H9 (cell line): Measurements from ENCODE around the gene ITPK1. TPM values are rescaled to one million over a fixed set of nuclear protein-coding genes. Genes with fewer than 3 reads are reported as not detected.
A peak's percentile ranks its signal among the peaks of the same experiment; 100 is the strongest.

ENCODE experiments used
- DNase-seq: peaks from one replicate; pipeline ENCODE4 v3.0.0-alpha.2; 2017
- H2AFZ ChIP-seq: one replicate; pipeline ENCODE4 v1.6.1; 2013; ENCODE audit warnings: mild to moderate bottlenecking, low read length, control low read depth, moderate library complexity
- H2AK5ac ChIP-seq: 2 replicates; pipeline ENCODE4 v1.6.1; 2013; ENCODE audit warnings: low read length, control low read depth, mixed read lengths; ENCODE audit not compliant: insufficient read length
- H2BK120ac ChIP-seq: one replicate; pipeline ENCODE4 v1.6.1; 2013; ENCODE audit warnings: low read depth, mild to moderate bottlenecking, low read length, control low read depth, inconsistent platforms; ENCODE audit not compliant: poor library complexity, severe bottlenecking
- H2BK12ac ChIP-seq: 2 replicates; pipeline ENCODE4 v1.6.1; 2013; ENCODE audit warnings: low read length, control low read depth, mixed read lengths, low read depth; ENCODE audit not compliant: insufficient read length
- H2BK15ac ChIP-seq: 2 replicates; pipeline ENCODE4 v1.6.1; 2013; ENCODE audit warnings: low read depth, low read length, control low read depth
- H2BK20ac ChIP-seq: one replicate; pipeline ENCODE4 v1.6.1; 2013; ENCODE audit warnings: low read depth, mild to moderate bottlenecking, low read length, control low read depth, inconsistent platforms; ENCODE audit not compliant: poor library complexity, severe bottlenecking
- H2BK5ac ChIP-seq: 2 replicates; pipeline ENCODE4 v1.6.1; 2013; ENCODE audit warnings: low read length, control low read depth, mixed read lengths; ENCODE audit not compliant: insufficient read length
- H3K14ac ChIP-seq: 2 replicates; pipeline ENCODE4 v1.6.1; 2013; ENCODE audit warnings: low read length, control low read depth; ENCODE audit not compliant: insufficient read depth
- H3K18ac ChIP-seq: 2 replicates; pipeline ENCODE4 v1.6.1; 2013; ENCODE audit warnings: low read depth, mild to moderate bottlenecking, mixed read lengths, low read length, control low read depth; ENCODE audit not compliant: insufficient read length
- H3K23ac ChIP-seq: 2 replicates; pipeline ENCODE4 v1.6.1; 2013; ENCODE audit warnings: low read length, control low read depth, mixed read lengths, low read depth; ENCODE audit not compliant: insufficient read length
- H3K23me2 ChIP-seq: 2 replicates; pipeline ENCODE4 v1.6.1; 2013; ENCODE audit warnings: low read depth, mild to moderate bottlenecking, mixed read lengths, low read length, control low read depth; ENCODE audit not compliant: insufficient read length, poor library complexity, severe bottlenecking
- H3K27ac ChIP-seq: 2 replicates; pipeline ENCODE4 v1.5.1; 2013; ENCODE audit warnings: low read length, control low read depth, mixed read lengths, low read depth; ENCODE audit not compliant: insufficient read length
- H3K27me3 ChIP-seq: 2 replicates; pipeline ENCODE4 v1.6.1; 2013; ENCODE audit warnings: low read length, control low read depth, inconsistent platforms; ENCODE audit not compliant: insufficient read depth
- H3K4ac ChIP-seq: 2 replicates; pipeline ENCODE4 v1.6.1; 2013; ENCODE audit warnings: low read depth, mild to moderate bottlenecking, control low read depth, inconsistent platforms, low read length, moderate library complexity
- H3K4me1 ChIP-seq: 2 replicates; pipeline ENCODE4 v1.6.1; 2013; ENCODE audit warnings: low read length, control low read depth, inconsistent platforms; ENCODE audit not compliant: insufficient read depth
- H3K4me2 ChIP-seq: 2 replicates; pipeline ENCODE4 v1.6.1; 2013; ENCODE audit warnings: low read length, control low read depth, mixed read lengths; ENCODE audit not compliant: insufficient read length, insufficient read depth
- H3K56ac ChIP-seq: 2 replicates; pipeline ENCODE4 v1.6.1; 2013; ENCODE audit warnings: low read depth, mild to moderate bottlenecking, mixed read lengths, low read length, control low read depth; ENCODE audit not compliant: insufficient read length
- H3K79me1 ChIP-seq: 2 replicates; pipeline ENCODE4 v1.6.1; 2013; ENCODE audit warnings: low read depth, mild to moderate bottlenecking, moderate library complexity, low read length, control low read depth, inconsistent platforms; ENCODE audit not compliant: insufficient read depth, poor library complexity, severe bottlenecking
- H3K79me2 ChIP-seq: 2 replicates; pipeline ENCODE4 v1.6.1; 2013; ENCODE audit warnings: low read length, control low read depth, inconsistent platforms; ENCODE audit not compliant: insufficient read depth
- H3K9ac ChIP-seq: 2 replicates; pipeline ENCODE4 v1.6.1; 2013; ENCODE audit warnings: low read length, control low read depth, mixed read lengths; ENCODE audit not compliant: insufficient read length; ENCODE audit errors: extremely low read depth
- H3K9me3 ChIP-seq: one replicate; pipeline ENCODE4 v1.6.1; 2013; ENCODE audit warnings: low read depth, low read length, inconsistent platforms; ENCODE audit not compliant: control insufficient read depth
- H3T11ph ChIP-seq: one replicate; pipeline ENCODE4 v1.6.1; 2013; ENCODE audit warnings: mild to moderate bottlenecking, low read length, control low read depth, inconsistent platforms
- H4K20me1 ChIP-seq: one replicate; pipeline ENCODE4 v1.6.1; 2013; ENCODE audit not compliant: control insufficient read depth, insufficient read length, insufficient read depth
- H4K5ac ChIP-seq: 2 replicates; pipeline ENCODE4 v1.6.1; 2013; ENCODE audit warnings: low read depth, mild to moderate bottlenecking, mixed read lengths, low read length, control low read depth; ENCODE audit not compliant: insufficient read length
- H4K8ac ChIP-seq: replicated peaks from 2 replicates; pipeline ENCODE4 v1.6.1; 2013; ENCODE audit warnings: low read length, control low read depth, mixed read lengths, low read depth; ENCODE audit not compliant: insufficient read length
- H4K91ac ChIP-seq: 2 replicates; pipeline ENCODE4 v1.6.1; 2013; ENCODE audit warnings: low read depth, mild to moderate bottlenecking, moderate library complexity, mixed read lengths, low read length, control low read depth; ENCODE audit not compliant: insufficient read length
- H3K27ac Mint-ChIP-seq, 3 experiments: 2 replicates in 2 of 3; 3 replicates in 1 of 3; pipeline ENCODE4 v1.8.0; 2020 to 2021; ENCODE audit warnings: mixed read lengths in 3 of 3, mild to moderate bottlenecking in 1 of 3, moderate library complexity in 1 of 3
- H3K27me3 Mint-ChIP-seq: 2 replicates; pipeline ENCODE4 v1.8.0; 2021; ENCODE audit warnings: low read depth, mild to moderate bottlenecking, moderate library complexity, mixed read lengths
- H3K36me3 Mint-ChIP-seq, 3 experiments: 2 replicates in 2 of 3; 3 replicates in 1 of 3; pipeline ENCODE4 v1.8.0; 2020 to 2021; ENCODE audit warnings: low read depth in 3 of 3, mixed read lengths in 3 of 3; ENCODE audit not compliant: insufficient read depth in 1 of 3
- H3K4me1 Mint-ChIP-seq, 2 experiments: 2 replicates each; pipeline ENCODE4 v1.8.0; 2020; ENCODE audit warnings: mixed read lengths in 2 of 2
- H3K4me3 Mint-ChIP-seq, 2 experiments: 2 replicates in 1 of 2; 3 replicates in 1 of 2; pipeline ENCODE4 v1.8.0; 2020 to 2021; ENCODE audit warnings: mild to moderate bottlenecking in 2 of 2, mixed read lengths in 2 of 2, moderate library complexity in 1 of 2
- H3K9me3 Mint-ChIP-seq, 2 experiments: 2 replicates in 1 of 2; 3 replicates in 1 of 2; pipeline ENCODE4 v1.8.0; 2020; ENCODE audit warnings: mild to moderate bottlenecking in 2 of 2, mixed read lengths in 2 of 2, moderate library complexity in 1 of 2
- CTCF ChIP-seq: fragments of 200-600 bp; sonication (generic); conservative IDR thresholded peaks from 3 replicates; pipeline ENCODE4 v1.8.0; 2021; ENCODE audit warnings: antibody characterized with exemption, mild to moderate bottlenecking
- WGBS: extraction: QIAGEN DNeasy Blood & Tissue Kit; methylation state at CpG from one replicate; pipeline ENCODE4 v1.1.7; 2013; ENCODE audit warnings: missing lambda C conversion rate, low lambda C conversion rate, mixed read lengths; ENCODE audit not compliant: insufficient read length; ENCODE audit errors: extremely low coverage; 5-methylcytosine and 5-hydroxymethylcytosine counted together
- total RNA-seq: library from RNA; stranded (reverse); gene quantifications from 2 replicates; pipeline ENCODE4 v1.2.1, GENCODE V29; 2021

Gene ITPK1
- total RNA-seq, 1 experiment from 2014 or later = 92.7 TPM

- Histone ChIP-seq H3K23ac (no peak overlapping the region), H2BK5ac (no peak overlapping the region), H3K27ac (no peak overlapping the region), H3K79me2 (no peaks in the 10 kb centered on the region; the same call in 1 of the 2 replicates), H4K8ac (no peak overlapping the region), H3K23me2 (no peaks in the 10 kb centered on the region), H2AK5ac (no peak overlapping the region), H4K20me1 (no peaks in the 10 kb centered on the region), H3K79me1 (no peaks in the 10 kb centered on the region), H3K18ac (no peak overlapping the region), H3K9ac (no peak overlapping the region), H3K4ac (no peak overlapping the region), H2BK120ac (no peak overlapping the region), H2BK20ac (no peak overlapping the region), H4K5ac (no peak overlapping the region), H3K27me3 (no peaks in the 10 kb centered on the region), H4K91ac (no peak overlapping the region), H2BK12ac (no peak overlapping the region), H3K9me3 (peaks cover 15% of the 10 kb centered on the region), H3T11ph (no peak overlapping the region), H3K4me2 (no peak overlapping the region), H3K4me1 (no peaks in the 10 kb centered on the region), H3K56ac (no peak overlapping the region), H2BK15ac (no peak overlapping the region), H2AFZ (no peak overlapping the region), H3K14ac (no peak overlapping the region)
- Mint-ChIP-seq H3K4me3 (no peak overlapping the region), H3K36me3 (peaks cover 61 to 80% (median 61%) of the 10 kb centered on the region in 3 experiments), H3K9me3 (peaks cover 46 to 47% of the 10 kb centered on the region in 2 experiments), H3K27me3 (peaks cover 3% of the 10 kb centered on the region), H3K4me1 (peaks cover 0 to 5% of the 10 kb centered on the region in 2 experiments; a peak in 1 of 4 replicates), H3K27ac (peak overlapping the region in 1 of 3 experiments; percentile 74; a peak in 2 of 7 replicates)
- no peak for TF ChIP-seq CTCF
- no CpG with 5 or more reads among the region's 8 CpGs for WGBS
- DNase-seq = no peak
These were observed 134.0 kb downstream of the ITPK1 start for GRCh38 chr14:92981726-92982125.
